H1 (cell line): ENCODE results near the gene PTPRG.

ENCODE experiments used
- CHD1 ChIP-seq: IDR thresholded peaks from 2 replicates; pipeline ENCODE4 v1.6.1; 2012; ENCODE audit warnings: low read depth, low read length, improper control_type of control experiment
- EGR1 ChIP-seq: IDR thresholded peaks from 2 replicates; pipeline ENCODE4 v1.6.1; 2011; ENCODE audit warnings: low read depth, low read length, borderline replicate concordance
- POLR2A ChIP-seq, 2 experiments: IDR thresholded peaks; 1 replicate in 1 of 2; 2 replicates in 1 of 2; pipeline ENCODE4 v1.6.1; 2011; ENCODE audit warnings: low read depth in 2 of 2, low read length in 2 of 2, mild to moderate bottlenecking in 2 of 2; ENCODE audit errors: control extremely low read depth in 1 of 2
- RNF2 ChIP-seq: fragments of 200-900, 300-1000 bp; sonication (generic); IDR thresholded peaks from 2 replicates; pipeline ENCODE4 v1.7.1; 2016; ENCODE audit warnings: borderline replicate concordance, low read depth, mild to moderate bottlenecking, antibody characterized with exemption, low read length; ENCODE audit not compliant: poor library complexity, severe bottlenecking; ENCODE audit errors: missing control alignments
- TF ChIP-seq, protein P1 (sequence below), 3 experiments: IDR thresholded peaks; 1 replicate in 2 of 3; 2 replicates in 1 of 3; pipeline versions ENCODE4 v1.5.1 to v1.6.1; 2011; ENCODE audit warnings: low read length in 3 of 3, mild to moderate bottlenecking in 3 of 3, inconsistent platforms in 2 of 3, low read depth in 1 of 3, moderate library complexity in 1 of 3; ENCODE audit not compliant: insufficient read depth in 1 of 3; ENCODE audit errors: control extremely low read depth in 1 of 3
- TF ChIP-seq, protein P2 (sequence below): fragments of 300-600 bp; sonication (generic); IDR thresholded peaks from 2 replicates; pipeline ENCODE4 v1.7.1; 2012; ENCODE audit warnings: low read length, moderate library complexity, mild to moderate bottlenecking, inconsistent platforms; ENCODE audit not compliant: insufficient replicate concordance

DNA sequence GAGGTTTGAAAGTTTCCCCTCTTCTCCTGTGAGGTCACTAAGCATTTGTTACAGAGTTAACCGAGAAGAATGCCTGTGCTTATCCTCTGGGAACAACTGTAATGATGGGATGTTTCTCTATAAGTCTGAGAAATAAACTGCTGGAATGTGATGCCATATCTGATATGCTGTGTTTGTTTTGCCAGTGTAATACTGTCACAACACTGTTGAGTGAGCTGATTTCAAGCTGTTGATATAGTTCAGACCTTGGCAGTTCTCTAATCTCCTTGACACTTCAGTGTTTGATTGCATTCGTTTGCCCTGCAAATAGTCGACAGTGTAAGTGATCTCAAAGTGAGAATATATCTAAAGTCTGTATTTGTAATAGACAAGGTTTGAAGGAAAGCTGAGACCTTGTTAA, 73.3 kb downstream of the PTPRG start:
- no peak for TF ChIP-seq CHD1
- no peak for TF ChIP-seq RNF2
- TF ChIP-seq, protein P1, sequence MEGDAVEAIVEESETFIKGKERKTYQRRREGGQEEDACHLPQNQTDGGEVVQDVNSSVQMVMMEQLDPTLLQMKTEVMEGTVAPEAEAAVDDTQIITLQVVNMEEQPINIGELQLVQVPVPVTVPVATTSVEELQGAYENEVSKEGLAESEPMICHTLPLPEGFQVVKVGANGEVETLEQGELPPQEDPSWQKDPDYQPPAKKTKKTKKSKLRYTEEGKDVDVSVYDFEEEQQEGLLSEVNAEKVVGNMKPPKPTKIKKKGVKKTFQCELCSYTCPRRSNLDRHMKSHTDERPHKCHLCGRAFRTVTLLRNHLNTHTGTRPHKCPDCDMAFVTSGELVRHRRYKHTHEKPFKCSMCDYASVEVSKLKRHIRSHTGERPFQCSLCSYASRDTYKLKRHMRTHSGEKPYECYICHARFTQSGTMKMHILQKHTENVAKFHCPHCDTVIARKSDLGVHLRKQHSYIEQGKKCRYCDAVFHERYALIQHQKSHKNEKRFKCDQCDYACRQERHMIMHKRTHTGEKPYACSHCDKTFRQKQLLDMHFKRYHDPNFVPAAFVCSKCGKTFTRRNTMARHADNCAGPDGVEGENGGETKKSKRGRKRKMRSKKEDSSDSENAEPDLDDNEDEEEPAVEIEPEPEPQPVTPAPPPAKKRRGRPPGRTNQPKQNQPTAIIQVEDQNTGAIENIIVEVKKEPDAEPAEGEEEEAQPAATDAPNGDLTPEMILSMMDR (IDR thresholded peaks at IDR 0.05; ENCODE audit: control extremely low read depth in 1 of 3, insufficient read depth in 1 of 3, low read depth in 1 of 3, low read length in 3 of 3) = no peak
- no peak for TF ChIP-seq POLR2A (IDR thresholded peaks at IDR 0.05; ENCODE audit: control extremely low read depth in 1 of 2, low read depth in 2 of 2, low read length in 2 of 2)
- no peak for TF ChIP-seq EGR1
- TF ChIP-seq, protein P2, sequence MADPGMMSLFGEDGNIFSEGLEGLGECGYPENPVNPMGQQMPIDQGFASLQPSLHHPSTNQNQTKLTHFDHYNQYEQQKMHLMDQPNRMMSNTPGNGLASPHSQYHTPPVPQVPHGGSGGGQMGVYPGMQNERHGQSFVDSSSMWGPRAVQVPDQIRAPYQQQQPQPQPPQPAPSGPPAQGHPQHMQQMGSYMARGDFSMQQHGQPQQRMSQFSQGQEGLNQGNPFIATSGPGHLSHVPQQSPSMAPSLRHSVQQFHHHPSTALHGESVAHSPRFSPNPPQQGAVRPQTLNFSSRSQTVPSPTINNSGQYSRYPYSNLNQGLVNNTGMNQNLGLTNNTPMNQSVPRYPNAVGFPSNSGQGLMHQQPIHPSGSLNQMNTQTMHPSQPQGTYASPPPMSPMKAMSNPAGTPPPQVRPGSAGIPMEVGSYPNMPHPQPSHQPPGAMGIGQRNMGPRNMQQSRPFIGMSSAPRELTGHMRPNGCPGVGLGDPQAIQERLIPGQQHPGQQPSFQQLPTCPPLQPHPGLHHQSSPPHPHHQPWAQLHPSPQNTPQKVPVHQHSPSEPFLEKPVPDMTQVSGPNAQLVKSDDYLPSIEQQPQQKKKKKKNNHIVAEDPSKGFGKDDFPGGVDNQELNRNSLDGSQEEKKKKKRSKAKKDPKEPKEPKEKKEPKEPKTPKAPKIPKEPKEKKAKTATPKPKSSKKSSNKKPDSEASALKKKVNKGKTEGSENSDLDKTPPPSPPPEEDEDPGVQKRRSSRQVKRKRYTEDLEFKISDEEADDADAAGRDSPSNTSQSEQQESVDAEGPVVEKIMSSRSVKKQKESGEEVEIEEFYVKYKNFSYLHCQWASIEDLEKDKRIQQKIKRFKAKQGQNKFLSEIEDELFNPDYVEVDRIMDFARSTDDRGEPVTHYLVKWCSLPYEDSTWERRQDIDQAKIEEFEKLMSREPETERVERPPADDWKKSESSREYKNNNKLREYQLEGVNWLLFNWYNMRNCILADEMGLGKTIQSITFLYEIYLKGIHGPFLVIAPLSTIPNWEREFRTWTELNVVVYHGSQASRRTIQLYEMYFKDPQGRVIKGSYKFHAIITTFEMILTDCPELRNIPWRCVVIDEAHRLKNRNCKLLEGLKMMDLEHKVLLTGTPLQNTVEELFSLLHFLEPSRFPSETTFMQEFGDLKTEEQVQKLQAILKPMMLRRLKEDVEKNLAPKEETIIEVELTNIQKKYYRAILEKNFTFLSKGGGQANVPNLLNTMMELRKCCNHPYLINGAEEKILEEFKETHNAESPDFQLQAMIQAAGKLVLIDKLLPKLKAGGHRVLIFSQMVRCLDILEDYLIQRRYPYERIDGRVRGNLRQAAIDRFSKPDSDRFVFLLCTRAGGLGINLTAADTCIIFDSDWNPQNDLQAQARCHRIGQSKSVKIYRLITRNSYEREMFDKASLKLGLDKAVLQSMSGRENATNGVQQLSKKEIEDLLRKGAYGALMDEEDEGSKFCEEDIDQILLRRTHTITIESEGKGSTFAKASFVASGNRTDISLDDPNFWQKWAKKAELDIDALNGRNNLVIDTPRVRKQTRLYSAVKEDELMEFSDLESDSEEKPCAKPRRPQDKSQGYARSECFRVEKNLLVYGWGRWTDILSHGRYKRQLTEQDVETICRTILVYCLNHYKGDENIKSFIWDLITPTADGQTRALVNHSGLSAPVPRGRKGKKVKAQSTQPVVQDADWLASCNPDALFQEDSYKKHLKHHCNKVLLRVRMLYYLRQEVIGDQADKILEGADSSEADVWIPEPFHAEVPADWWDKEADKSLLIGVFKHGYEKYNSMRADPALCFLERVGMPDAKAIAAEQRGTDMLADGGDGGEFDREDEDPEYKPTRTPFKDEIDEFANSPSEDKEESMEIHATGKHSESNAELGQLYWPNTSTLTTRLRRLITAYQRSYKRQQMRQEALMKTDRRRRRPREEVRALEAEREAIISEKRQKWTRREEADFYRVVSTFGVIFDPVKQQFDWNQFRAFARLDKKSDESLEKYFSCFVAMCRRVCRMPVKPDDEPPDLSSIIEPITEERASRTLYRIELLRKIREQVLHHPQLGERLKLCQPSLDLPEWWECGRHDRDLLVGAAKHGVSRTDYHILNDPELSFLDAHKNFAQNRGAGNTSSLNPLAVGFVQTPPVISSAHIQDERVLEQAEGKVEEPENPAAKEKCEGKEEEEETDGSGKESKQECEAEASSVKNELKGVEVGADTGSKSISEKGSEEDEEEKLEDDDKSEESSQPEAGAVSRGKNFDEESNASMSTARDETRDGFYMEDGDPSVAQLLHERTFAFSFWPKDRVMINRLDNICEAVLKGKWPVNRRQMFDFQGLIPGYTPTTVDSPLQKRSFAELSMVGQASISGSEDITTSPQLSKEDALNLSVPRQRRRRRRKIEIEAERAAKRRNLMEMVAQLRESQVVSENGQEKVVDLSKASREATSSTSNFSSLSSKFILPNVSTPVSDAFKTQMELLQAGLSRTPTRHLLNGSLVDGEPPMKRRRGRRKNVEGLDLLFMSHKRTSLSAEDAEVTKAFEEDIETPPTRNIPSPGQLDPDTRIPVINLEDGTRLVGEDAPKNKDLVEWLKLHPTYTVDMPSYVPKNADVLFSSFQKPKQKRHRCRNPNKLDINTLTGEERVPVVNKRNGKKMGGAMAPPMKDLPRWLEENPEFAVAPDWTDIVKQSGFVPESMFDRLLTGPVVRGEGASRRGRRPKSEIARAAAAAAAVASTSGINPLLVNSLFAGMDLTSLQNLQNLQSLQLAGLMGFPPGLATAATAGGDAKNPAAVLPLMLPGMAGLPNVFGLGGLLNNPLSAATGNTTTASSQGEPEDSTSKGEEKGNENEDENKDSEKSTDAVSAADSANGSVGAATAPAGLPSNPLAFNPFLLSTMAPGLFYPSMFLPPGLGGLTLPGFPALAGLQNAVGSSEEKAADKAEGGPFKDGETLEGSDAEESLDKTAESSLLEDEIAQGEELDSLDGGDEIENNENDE = no peak
